Spleen (tissue), 7 donors: ENCODE data around the gene C9.

Experiments
- CTCF ChIP-seq, 11 experiments: fragments of 200-600 bp in 7 of 11; fragments of 450-650 bp in 4 of 11; sonication (generic) in 4 of 11; IDR thresholded peaks in 8 of 11; conservative IDR thresholded peaks in 3 of 11; 1 replicate in 7 of 11; 2 replicates in 4 of 11; pipeline versions ENCODE4 v1.4.0 to v1.8.0; 2016 to 2021; ENCODE audit warnings: antibody characterized with exemption in 11 of 11, inconsistent platforms in 4 of 11, mild to moderate bottlenecking in 1 of 11
- POLR2A ChIP-seq, 3 donors: fragments of 450-650 bp; IDR thresholded peaks; one replicate each; pipeline ENCODE4 v1.5.1; 2017; ENCODE audit warnings: antibody characterized with exemption in 3 of 3, mild to moderate bottlenecking in 1 of 3
- POLR2AphosphoS5 ChIP-seq, 3 donors: sonication (generic); formaldehyde crosslinking; IDR thresholded peaks; one replicate each; pipeline ENCODE4 v1.5.1; 2017; ENCODE audit warnings: antibody characterized with exemption in 3 of 3
- donor health status: DM: no; HTN: no; CAD: no; lungs with moderate emphysema.
- donor health status: DM: no; HTN: no; CAD: no.
- donor health status: DM: no; HTN: no; CAD: no.

- no peak for TF ChIP-seq POLR2AphosphoS5 (IDR thresholded peaks at IDR 0.05)
- TF ChIP-seq CTCF (IDR thresholded peaks at IDR 0.05 in 8 of 11, conservative IDR thresholded peaks at IDR 0.05 in 3 of 11): no peak
- TF ChIP-seq POLR2A (IDR thresholded peaks at IDR 0.05): no peak
These were observed 30.7 kb upstream of the C9 start for GRCh38 chr5:39394946-39395345.
